Measurements from ENCODE around the gene FTL.

The FTL gene

DNA sequence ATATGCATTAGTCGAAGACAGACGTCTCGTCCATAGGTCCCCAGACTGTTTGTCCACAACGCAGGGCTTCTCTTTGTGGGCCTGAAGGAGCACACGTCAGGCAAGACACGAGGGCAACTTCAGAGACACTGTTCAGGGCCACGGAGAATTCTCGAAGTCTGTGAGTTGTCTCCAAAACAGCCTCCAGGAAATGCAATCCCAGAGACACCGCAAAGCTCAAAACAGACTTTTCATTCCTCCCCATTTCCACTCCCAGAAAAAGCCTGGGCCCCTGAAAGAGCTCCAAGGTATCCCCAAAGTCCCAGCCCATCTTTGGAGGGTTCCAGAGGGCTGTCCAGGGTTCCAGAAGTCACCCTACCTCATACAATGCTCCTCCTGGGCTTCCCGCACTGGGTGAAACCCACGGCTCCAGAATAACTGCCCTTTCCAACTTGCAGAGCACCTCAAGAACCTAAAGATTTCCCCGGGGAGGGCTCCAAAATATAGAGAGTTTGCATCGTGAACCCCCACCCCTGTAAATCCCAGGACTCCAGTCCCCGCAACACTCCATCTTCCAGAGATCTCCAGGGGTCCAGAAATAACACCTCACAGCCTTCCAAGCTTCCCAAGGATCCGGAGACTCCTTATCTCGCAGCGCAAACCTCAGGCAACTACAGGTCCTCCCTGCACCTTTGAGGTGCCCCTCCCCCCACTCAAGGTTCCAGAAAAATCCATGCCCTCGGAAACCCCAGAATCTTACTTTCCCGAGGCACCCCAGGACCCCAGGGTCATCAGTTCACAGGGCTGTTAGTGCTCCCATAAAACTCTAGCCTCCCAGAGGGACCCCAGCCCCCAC, 687 bp upstream of the FTL start:
- DNase-seq (ENCODE audit: extremely low read depth in 1 of 2, low read depth in 1 of 2): no peak

DNA sequence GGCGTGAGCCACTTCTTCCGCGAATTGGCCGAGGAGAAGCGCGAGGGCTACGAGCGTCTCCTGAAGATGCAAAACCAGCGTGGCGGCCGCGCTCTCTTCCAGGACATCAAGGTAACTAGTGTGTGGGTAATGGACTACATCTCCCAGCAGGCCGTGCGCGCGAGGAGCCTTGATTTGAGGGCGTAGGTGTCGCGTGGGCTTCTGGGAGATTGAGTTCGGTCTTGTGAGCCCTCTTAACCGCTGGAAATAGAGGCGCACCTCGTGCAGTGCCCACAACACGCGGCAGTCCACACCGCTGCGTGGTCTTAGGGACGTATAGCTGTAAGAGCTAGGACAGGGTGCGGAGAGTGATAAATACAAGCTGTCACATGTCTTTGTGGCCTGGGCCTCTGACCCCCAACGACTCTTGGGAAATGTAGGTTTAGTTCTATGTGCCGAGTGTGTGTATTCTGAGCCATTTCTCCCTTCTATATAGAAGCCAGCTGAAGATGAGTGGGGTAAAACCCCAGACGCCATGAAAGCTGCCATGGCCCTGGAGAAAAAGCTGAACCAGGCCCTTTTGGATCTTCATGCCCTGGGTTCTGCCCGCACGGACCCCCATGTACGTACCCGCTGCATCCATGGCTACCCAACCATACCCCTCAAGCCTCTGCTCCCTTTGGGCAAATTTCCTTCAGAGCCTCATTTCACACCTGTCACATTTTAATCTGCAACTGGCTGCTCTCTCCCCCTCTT, 864 bp downstream of the FTL start:
- DNase-seq (ENCODE audit: extremely low read depth in 1 of 2, low read depth in 1 of 2): peak; percentile 70 to 81

DNA sequence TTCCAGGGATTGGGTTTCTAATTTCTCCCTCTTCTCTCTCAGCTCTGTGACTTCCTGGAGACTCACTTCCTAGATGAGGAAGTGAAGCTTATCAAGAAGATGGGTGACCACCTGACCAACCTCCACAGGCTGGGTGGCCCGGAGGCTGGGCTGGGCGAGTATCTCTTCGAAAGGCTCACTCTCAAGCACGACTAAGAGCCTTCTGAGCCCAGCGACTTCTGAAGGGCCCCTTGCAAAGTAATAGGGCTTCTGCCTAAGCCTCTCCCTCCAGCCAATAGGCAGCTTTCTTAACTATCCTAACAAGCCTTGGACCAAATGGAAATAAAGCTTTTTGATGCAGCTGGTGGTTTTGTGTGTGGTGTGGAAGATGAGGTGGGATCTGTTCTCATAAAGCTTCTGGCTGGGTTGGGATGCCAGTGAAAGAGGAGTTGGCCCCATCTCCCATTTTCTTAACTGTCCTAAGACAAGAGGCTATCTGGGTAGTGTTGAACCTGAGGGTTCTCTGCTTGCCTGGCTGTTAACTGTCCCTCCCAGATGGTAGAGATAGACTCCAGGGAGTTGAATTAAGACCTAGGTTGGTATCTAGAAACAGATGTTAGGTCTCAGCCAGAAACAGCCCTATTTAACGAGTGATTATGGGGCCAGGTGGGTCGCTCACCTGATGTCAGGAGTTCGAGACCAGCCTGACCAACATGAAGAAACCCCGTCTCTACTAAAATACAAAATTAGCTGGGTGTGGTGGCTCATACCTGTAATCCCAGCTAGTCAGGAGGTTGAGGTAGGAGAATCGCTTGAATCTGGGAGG, 1.6 kb downstream of the FTL start:
- no peak for DNase-seq (ENCODE audit: extremely low read depth in 1 of 2, low read depth in 1 of 2)

DNA sequence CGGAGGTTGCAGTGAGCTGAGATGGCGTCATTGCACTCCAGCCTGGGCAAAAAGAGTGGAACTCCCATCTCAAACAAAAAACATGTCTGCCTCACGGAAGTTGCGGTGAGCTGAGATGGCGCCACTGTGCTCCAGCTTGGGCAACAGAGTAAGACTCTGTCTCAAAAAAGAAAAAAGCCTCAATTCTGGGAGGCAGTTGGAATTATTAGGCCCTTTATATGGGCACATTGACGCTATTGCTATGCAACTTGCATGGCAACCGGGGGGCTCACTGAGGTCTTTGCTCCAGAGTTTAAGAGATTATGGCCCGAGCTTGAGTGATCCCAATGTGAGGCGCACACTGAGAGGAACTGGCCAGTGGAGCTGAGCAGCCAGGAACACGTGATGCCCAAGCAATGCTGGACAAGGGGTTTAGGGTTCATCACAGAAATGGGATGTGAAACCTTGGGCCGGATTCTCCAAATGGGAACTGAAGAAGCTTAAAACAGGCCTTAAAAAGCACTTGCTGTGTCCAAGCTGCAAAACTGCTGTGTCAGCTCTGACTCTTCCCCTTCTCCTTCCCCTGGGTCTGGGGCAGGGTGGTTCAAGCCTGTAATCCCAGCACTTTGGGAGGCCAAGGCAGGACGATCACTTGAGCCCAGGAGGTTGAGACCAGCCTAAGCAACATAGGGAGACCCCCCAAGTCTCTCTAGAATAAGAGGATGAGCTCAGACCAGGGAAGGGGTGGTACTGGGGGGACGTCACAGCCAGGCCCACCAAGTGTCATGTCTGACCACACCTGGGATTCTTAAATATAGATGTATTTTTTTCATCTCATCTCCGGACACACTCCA, 2.5 kb downstream of the FTL start:
- DNase-seq (ENCODE audit: extremely low read depth in 1 of 2, low read depth in 1 of 2): no peak

DNA sequence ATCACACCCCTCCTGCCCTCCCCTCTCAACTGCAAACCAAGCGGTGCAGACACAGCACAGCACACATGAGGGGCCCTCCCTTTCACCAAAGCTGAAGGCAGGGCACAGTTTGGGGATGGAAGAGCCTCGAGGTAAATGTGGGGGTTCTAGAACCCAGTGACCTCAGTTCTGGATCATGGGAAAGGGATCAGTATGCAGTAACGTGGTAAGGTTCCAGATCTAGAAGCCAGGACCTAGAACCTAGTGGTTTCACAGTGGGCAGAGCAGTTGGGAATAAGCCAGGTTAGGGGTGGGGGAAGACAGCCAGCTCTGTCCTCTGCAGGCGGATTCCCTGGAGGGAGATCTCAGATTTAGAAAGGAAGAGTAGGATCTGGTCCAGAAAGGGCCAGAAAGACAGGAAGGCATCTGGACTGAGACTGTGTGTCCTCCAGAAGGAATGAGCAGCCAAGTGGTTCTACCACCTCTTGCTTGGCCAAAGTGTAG, 3.1 kb downstream of the FTL start:
- no peak for DNase-seq (ENCODE audit: extremely low read depth in 1 of 2, low read depth in 1 of 2)

DNA sequence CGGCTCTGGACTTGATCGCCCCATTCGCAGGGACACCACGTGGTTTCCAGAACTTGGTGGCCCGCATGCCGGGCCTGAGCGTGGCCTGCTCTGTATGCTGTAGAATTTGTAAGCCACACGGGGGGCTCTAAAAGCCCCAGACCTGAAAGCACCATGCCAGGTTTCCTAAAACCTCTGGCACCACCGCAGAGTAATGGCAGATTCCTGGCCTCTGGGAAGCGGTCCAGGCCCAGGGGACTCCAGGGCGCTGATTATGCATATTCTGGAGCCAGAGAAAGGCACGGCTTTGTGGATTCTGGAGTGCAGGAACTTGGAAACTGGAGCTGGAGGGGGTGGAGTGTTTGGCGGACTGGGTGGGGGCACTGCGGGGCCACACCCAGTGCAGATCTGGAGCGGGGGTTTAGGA, 3.7 kb downstream of the FTL start:
- DNase-seq (ENCODE audit: extremely low read depth in 1 of 2, low read depth in 1 of 2): no peak

DNA sequence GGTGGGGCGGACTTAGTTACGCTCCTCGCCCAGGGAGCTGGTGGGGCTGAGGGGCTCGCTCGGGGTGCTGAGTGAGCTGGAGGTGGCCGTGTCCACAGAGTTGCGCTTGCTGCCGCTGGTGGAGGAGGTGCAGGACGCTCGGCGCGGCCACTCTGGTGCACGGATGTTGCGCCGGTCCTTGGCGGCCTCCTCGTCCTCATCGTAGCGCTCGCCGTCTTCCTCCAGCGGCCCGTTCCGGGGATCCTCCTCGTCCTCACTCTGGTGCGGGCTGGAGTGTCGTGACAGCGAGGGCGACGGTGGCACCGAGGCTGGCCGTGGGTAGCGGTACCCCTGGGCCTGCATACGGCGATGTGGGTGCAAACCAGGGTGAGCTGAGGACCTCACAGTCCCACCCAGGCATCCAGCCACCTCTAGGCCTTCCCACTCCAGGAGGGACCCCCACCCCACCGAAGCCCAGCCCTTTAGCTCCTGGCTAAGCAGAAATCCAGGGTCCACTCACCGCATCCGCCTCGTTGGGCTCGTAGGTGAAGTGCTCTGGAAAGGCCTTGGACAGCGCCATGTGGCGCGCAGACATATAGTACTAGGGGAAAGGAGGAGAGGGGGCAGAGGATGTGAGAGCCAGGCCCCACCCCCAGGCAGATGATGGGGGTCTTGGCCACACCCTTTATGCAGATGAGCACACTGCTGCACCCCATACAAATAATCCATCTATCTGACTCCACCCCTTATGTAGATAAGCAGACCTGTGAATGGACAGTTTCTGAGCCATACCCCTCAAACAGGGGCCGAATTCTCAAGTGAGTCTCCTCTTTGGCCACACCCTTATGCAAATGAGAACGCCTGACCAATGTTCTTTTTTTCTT, 4.4 kb downstream of the FTL start:
- no peak for DNase-seq (ENCODE audit: extremely low read depth in 1 of 2, low read depth in 1 of 2)

DNA sequence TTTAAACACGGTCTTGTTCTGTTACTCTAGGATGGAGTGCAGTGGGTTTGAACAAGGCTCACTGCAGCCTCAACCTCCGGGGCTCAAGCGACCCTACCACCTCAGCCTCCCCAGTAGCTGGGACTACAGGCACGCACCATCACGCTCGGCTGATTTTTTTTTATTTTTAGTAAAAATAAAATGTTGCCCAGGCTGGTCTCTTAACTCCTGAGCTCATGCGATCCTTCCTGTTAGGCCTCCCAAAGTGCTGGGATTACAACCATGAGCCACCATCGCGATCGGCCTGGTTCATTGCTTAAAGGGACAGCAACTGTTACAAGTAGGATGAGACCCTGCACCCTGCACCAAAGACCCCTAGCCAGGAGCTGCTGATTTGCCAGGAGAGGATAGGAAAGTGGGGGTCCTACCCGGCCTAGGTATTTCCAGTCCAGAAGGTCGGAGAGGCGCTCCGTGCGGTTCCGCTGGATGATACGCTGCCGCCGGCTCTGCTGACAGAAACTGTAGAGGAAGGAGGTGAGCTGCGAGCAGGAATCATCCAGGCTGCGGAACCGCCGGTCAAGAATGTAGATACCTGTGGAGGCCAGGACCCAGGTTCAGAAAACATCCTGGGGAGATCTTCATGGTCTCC, 5.1 kb downstream of the FTL start:
- DNase-seq (ENCODE audit: extremely low read depth in 1 of 2, low read depth in 1 of 2): no peak

DNA sequence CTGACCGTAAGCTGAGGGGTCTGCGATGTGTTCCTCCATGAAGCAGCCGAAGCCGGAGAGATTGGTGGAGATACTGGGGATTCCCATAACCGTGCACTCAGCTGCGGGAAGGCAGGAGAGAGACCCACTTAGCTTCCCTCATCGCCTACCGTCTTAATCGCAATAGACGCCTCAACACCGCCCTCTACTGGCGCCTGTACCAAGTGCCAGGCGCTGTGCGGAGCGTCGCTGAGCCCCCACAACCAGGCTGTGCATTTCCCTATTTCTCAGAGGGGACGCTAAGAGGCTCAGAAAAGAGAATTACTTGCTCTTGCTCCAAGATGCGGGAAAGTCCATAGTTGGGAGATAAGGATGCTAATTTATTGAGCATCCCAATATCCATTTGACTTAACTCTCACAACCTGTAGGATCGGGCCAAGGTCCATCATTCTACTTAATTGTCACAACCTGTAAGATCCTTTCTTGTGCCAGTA, 5.8 kb downstream of the FTL start:
- peak; percentile 60 to 79 for DNase-seq (ENCODE audit: extremely low read depth in 1 of 2, low read depth in 1 of 2)

DNA sequence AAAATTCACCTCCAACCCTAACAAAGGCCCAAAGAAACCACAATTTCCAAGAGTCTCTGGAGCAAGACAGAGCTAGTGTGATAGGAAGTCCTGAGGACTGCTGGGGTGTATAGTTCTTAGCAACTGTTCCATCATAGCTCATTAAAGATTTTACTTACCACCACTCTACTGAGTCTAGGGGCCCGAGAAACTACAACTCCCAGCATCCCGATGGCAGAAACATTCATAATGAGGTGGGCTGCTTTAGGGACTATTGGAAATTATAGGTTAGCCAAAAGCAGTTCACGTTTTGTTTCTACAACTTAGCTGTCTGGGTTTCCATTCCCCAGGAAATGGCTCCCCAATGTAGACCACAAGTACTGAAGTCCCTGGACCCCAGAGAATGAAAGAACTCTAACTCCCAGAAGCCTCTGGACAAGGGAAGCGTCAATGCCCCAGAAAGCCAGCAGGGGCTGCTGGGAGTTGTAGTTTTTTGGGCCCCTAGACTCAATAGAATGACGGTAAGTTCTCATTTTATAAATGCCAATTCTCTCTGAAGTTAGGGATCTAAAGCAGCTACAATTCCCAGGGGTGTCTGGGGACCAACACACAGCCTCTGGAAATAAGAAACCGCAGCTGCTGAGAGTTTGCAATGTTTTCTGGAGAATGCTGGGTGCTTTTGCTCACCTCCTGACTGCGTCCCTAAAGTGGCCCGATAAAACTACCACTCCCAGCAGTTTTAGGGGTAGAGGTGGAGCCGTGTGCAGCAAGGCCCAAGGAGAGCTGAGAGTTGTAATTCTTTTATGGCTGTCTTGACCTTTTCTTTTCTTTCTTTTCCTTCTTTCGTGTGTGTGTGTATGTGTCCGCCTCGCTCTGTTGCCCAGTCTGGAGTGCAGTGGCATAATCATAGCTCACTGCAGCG, 11.1 kb downstream of the FTL start:
- DNase-seq (ENCODE audit: extremely low read depth in 1 of 2, low read depth in 1 of 2): no peak

DNA sequence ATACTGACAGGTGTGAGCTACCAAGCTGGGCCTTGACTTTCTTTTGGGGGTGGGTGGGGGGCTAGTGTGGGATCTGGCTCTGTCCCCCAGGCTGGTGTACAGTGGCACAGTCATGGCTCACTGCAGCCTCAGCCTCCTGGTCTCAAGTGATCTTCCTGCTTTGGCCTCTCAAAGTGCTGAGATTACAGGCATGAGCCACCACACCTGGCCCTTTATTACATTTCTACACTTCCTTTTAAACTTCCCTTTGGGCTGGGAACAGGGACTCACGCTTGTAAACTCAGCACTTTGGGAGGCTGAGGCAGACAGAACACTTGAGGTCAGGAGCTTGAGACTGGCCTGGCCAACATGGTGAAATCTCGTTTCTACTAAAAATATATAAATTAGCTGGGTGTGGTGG, 12.0 kb downstream of the FTL start:
- DNase-seq (ENCODE audit: extremely low read depth in 1 of 2, low read depth in 1 of 2): no peak

DNA sequence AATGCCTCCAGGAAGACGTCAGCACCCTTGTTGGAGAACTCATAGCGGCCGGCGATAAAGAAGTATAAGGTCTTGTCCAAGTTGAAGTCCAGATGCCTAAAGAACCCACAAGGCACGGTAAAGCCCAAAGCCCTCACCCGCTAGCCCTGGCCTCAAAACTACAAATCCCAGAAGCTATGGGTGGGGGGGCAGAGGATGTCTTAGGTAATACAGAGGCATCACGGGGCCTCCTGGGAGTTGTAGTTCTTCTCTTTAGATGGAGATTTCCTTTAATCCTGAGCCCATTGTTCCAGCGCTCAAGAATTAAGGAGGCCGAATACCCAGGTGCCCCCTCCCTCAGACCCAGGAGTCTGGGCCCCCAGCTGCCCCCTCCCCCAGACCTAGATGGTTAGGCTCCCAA, 17.2 kb downstream of the FTL start:
- no peak for DNase-seq (ENCODE audit: extremely low read depth in 1 of 2, low read depth in 1 of 2)

DNA sequence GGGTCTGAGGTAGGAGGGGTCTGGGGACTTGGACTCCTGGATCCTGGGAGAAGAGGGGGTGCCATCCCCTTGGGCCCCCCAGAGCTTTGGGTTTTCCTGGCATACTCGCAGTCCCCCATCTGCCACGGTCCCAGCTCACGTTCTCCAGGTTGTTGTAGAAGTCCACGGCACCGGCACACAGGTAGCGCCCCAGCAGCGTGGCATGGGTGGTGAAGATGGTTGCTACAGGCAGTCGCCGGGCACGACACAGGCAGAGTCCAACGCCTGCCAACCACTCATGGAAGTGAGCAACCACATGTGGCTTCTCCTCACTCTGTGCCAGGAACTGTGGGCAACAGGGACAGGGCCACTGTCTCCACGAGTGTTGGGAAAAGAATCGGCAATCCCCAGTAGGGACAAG, 20.6 kb downstream of the FTL start:
- no peak for DNase-seq (ENCODE audit: extremely low read depth in 1 of 2, low read depth in 1 of 2)

DNA sequence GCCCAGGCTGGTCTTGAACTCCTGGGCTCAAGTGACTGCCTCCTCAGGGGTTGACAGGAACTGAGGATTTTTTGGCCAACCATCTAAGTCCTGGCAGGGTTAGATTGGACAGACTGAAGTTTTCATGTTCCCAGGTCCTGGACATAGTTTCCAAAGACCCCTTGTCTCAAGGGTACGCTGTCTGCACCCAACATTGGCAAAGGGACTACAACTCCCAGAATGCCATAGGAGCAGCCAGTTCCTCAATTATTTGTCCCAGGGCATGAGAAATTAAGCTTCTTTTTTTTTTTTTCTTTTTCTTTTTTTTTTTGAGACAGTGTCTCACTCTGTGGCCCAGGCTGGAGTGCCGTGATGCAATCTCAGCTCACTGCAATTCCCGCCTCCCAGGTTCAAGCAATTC, 21.1 kb downstream of the FTL start:
- no peak for DNase-seq (ENCODE audit: extremely low read depth in 1 of 2, low read depth in 1 of 2)

DNA sequence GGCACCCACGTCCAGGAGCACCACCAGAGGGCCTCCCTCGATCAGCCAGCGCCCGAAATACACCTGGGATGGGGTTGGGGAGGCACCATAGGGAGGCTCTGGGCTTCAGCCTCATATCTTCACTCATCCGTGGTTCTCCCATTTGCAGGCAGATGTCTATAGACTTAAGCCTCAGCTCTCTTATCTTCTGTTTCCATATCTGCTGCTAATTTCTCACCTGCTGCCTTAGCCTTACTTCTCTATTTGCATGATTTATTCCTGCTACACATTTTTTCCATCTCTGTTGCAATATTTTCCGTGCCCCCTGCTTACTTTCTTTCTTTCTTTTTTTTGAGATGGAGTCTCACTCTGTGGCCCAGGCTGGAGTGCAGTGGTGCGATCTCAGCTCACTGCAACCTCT, 22.2 kb downstream of the FTL start:
- DNase-seq (ENCODE audit: extremely low read depth in 1 of 2, low read depth in 1 of 2): no peak

DNA sequence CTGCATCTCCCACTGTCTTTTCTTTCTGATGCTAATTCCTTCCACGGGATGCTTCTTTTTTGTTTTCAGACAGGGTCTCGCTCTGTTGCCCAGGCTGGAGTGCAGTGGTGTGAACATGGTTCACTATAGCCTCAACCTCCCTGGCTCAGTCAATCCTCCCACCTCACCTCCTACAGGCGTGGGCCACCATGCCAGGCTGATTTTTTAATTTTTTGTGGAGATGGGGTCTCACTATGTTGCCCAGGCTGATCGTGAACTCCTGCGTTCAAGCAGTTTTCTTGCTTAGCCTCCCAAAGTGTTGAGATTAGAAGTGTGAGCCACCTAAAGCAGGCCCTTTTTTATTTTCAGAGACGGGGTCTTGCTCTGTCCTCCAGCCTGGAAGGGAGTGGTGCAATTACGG, 23.2 kb downstream of the FTL start:
- no peak for DNase-seq (ENCODE audit: extremely low read depth in 1 of 2, low read depth in 1 of 2)

DNA sequence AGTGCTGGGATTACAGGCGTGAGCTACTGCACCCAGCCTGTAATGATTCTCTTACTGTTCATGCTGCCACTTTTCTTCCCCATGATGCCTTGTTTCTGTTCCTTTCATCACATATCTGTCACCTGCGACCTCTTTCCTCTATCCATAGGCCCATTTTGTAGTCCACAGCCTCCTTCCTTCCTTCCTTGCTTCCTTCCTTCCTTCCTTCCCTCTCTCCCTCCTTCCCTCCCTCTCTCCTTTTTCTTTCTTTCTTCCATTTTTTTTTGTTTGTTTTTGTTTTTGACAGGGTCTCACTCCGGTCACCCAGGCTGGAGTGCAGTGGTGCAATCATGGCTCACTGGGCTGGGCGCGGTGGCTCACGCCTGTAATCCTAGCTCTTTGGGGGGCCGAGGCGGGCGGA, 23.8 kb downstream of the FTL start:
- no peak for DNase-seq (ENCODE audit: extremely low read depth in 1 of 2, low read depth in 1 of 2)

DNA sequence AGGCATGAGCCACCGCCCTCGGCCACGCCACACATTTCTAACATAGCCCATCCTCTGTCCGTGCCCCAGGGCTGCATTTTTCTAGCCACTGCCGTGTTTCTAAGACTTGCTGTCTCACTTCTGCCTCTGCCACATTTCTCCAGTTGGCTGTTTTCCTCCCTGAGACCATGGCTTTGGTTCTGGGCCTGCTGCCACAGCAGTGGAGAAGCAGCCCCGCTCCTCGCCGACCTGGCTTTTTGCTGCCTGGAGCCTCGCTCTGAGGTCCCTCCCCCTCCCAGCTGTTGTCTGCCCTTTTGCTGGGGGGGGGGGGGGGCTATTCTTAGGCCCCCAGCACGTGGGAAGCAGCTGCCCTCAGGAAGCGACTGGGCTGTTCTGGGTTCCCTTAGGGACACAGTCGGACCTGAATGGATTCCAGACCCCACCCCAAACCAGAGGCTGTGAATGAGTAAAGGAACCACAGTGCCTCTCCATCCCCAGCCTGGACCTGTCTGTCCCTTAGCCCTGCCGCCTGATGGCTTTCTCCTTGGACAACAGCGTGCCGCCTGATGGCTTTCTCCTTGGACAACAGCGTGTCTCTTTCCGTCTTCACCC, 24.7 kb downstream of the FTL start:
- no peak for DNase-seq (ENCODE audit: extremely low read depth in 1 of 2, low read depth in 1 of 2)

Measured in activated CD8-positive, alpha-beta memory T cell treated with anti-CD3 and anti-CD28 coated beads for 1 hour (primary cell).